ENCODE results near the gene DMXL2. TPM values are rescaled to one million over a fixed set of nuclear protein-coding genes. Genes with fewer than 3 reads are reported as not detected.

DMXL2 gene
- total and polyA plus RNA-seq, 2 donors from 2014 or later: 14.6 to 29.0 TPM

- no peak for FAIRE-seq
- peaks cover 0 to 4% (median 0%) of the 10 kb centered on the region in 3 donors for H3K36me3 ChIP-seq (ENCODE audit: control insufficient read depth in 2 of 3, insufficient read depth in 3 of 3, low read length in 3 of 3)
- H3K4me1 ChIP-seq (ENCODE audit: control insufficient read depth in 2 of 3, insufficient read depth in 2 of 3, low read depth in 1 of 3, low read length in 3 of 3): no peaks in the 10 kb centered on the region
- DNase-seq: no peak
- H3K9ac ChIP-seq (ENCODE audit: low read length in 3 of 3): no peak overlapping the region
- intact Hi-C loops (cut with DNase I): no loop called here
- H3K9me3 ChIP-seq (ENCODE audit: control insufficient read depth in 2 of 3, insufficient read depth in 1 of 3, low read length in 3 of 3): no peaks in the 10 kb centered on the region
- no peak for TF ChIP-seq CTCF (IDR thresholded peaks at IDR 0.05; ENCODE audit: borderline replicate concordance, extremely low read depth, insufficient read depth)
- H3K27me3 ChIP-seq (ENCODE audit: control insufficient read depth, insufficient read depth, low read length): no peaks in the 10 kb centered on the region
- H3K4me3 ChIP-seq (ENCODE audit: low read length in 3 of 3): no peak overlapping the region
- no peak overlapping the region for H3K27ac ChIP-seq (ENCODE audit: low read depth in 2 of 2, low read length in 2 of 2)
These were observed 63.7 kb downstream of the DMXL2 start for GRCh38 chr15:51558876-51559275.

- H3K4me1 ChIP-seq (ENCODE audit: control insufficient read depth in 2 of 3, insufficient read depth in 2 of 3, low read depth in 1 of 3, low read length in 3 of 3): no peaks in the 10 kb centered on the region
- H3K27me3 ChIP-seq (ENCODE audit: control insufficient read depth, insufficient read depth, low read length): no peaks in the 10 kb centered on the region
- DNase-seq (no peak), FAIRE-seq (no peak)
- H3K27ac ChIP-seq (ENCODE audit: low read depth in 2 of 2, low read length in 2 of 2): no peak overlapping the region
- H3K36me3 ChIP-seq (ENCODE audit: control insufficient read depth in 2 of 3, insufficient read depth in 3 of 3, low read length in 3 of 3): peaks cover 0 to 4% (median 0%) of the 10 kb centered on the region in 3 donors
- H3K9me3 ChIP-seq (ENCODE audit: control insufficient read depth in 2 of 3, insufficient read depth in 1 of 3, low read length in 3 of 3): no peaks in the 10 kb centered on the region
- no peak overlapping the region for H3K9ac ChIP-seq (ENCODE audit: low read length in 3 of 3)
- intact Hi-C loops (cut with DNase I): no loop called here
- H3K4me3 ChIP-seq (ENCODE audit: low read length in 3 of 3): no peak overlapping the region
- no peak for TF ChIP-seq CTCF (IDR thresholded peaks at IDR 0.05; ENCODE audit: borderline replicate concordance, extremely low read depth, insufficient read depth)
These were observed 64.2 kb downstream of the DMXL2 start for GRCh38 chr15:51558411-51558810.

- H3K27me3 ChIP-seq (ENCODE audit: control insufficient read depth, insufficient read depth, low read length): no peaks in the 10 kb centered on the region
- H3K27ac ChIP-seq (ENCODE audit: low read depth in 2 of 2, low read length in 2 of 2): no peak overlapping the region
- H3K4me1 ChIP-seq (ENCODE audit: control insufficient read depth in 2 of 3, insufficient read depth in 2 of 3, low read depth in 1 of 3, low read length in 3 of 3): no peaks in the 10 kb centered on the region
- H3K9me3 ChIP-seq (ENCODE audit: control insufficient read depth in 2 of 3, insufficient read depth in 1 of 3, low read length in 3 of 3): no peaks in the 10 kb centered on the region
- DNase-seq: peak in 1 of 5 donors; percentile 4
- H3K9ac ChIP-seq (ENCODE audit: low read length in 3 of 3): no peak overlapping the region
- H3K36me3 ChIP-seq (ENCODE audit: control insufficient read depth in 2 of 3, insufficient read depth in 3 of 3, low read length in 3 of 3): no peaks in the 10 kb centered on the region
- no peak for FAIRE-seq
- intact Hi-C loops (cut with DNase I): no loop called here
- TF ChIP-seq CTCF (IDR thresholded peaks at IDR 0.05; ENCODE audit: borderline replicate concordance, extremely low read depth, insufficient read depth): no peak
- H3K4me3 ChIP-seq (ENCODE audit: low read length in 3 of 3): no peak overlapping the region
These were observed 71.7 kb downstream of the DMXL2 start for GRCh38 chr15:51550841-51551240.

- TF ChIP-seq CTCF (IDR thresholded peaks at IDR 0.05; ENCODE audit: borderline replicate concordance, extremely low read depth, insufficient read depth): no peak
- intact Hi-C loops (cut with DNase I): no loop called here
- FAIRE-seq: no peak
- Histone ChIP-seq H3K36me3 (ENCODE audit: control insufficient read depth in 2 of 3, insufficient read depth in 3 of 3, low read length in 3 of 3) (no peaks in the 10 kb centered on the region), H3K4me3 (ENCODE audit: low read length in 3 of 3) (no peak overlapping the region), H3K4me1 (ENCODE audit: control insufficient read depth in 2 of 3, insufficient read depth in 2 of 3, low read depth in 1 of 3, low read length in 3 of 3) (no peaks in the 10 kb centered on the region), H3K27ac (ENCODE audit: low read depth in 2 of 2, low read length in 2 of 2) (no peak overlapping the region), H3K27me3 (ENCODE audit: control insufficient read depth, insufficient read depth, low read length) (no peaks in the 10 kb centered on the region), H3K9me3 (ENCODE audit: control insufficient read depth in 2 of 3, insufficient read depth in 1 of 3, low read length in 3 of 3) (no peaks in the 10 kb centered on the region), H3K9ac (ENCODE audit: low read length in 3 of 3) (no peak overlapping the region)
- DNase-seq: no peak
These were observed 74.9 kb downstream of the DMXL2 start for GRCh38 chr15:51547656-51548055.
